SU-DHL-6 (cell line): Measurements from ENCODE around the gene COL16A1.

ENCODE experiments used
- EZH2phosphoT487 ChIP-seq: fragments of 200-600 bp; sonication (generic), shearing (Covaris generic); conservative IDR thresholded peaks from 2 replicates; pipeline ENCODE4 v1.6.1; 2018; ENCODE audit warnings: mild to moderate bottlenecking, antibody characterized with exemption, low read length, moderate library complexity, mixed read lengths
- TF ChIP-seq, protein P1 (sequence below): fragments of 200-600 bp; sonication (generic); IDR thresholded peaks from one replicate; pipeline ENCODE4 v1.5.1; 2017; ENCODE audit warnings: antibody characterized with exemption, mild to moderate bottlenecking, low read length, moderate library complexity; ENCODE audit not compliant: insufficient read depth, poor library complexity, severe bottlenecking

DNA sequence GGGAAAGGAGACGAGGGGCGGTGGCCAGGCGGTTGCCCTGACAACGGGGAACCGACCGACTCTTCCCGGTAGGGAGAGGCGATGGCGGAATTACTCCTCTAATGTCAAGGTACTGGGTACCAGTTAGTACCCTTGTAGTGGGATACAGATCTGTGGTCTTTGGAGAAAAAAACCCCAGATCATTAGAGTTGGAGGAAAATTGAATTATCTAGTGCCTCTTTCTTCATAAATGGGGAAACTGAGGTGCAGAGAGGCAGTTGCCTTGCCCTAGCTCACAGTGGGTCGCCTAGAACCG, 58.6 kb downstream of the COL16A1 start:
- TF ChIP-seq EZH2phosphoT487 = no peak
- TF ChIP-seq, protein P1, sequence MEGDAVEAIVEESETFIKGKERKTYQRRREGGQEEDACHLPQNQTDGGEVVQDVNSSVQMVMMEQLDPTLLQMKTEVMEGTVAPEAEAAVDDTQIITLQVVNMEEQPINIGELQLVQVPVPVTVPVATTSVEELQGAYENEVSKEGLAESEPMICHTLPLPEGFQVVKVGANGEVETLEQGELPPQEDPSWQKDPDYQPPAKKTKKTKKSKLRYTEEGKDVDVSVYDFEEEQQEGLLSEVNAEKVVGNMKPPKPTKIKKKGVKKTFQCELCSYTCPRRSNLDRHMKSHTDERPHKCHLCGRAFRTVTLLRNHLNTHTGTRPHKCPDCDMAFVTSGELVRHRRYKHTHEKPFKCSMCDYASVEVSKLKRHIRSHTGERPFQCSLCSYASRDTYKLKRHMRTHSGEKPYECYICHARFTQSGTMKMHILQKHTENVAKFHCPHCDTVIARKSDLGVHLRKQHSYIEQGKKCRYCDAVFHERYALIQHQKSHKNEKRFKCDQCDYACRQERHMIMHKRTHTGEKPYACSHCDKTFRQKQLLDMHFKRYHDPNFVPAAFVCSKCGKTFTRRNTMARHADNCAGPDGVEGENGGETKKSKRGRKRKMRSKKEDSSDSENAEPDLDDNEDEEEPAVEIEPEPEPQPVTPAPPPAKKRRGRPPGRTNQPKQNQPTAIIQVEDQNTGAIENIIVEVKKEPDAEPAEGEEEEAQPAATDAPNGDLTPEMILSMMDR = no peak
